ENCODE measurements around the gene AP5Z1.

GRCh38 chr7:4791101-4791737 is 15.8 kb downstream of the AP5Z1 start:
- TF ChIP-seq, protein P1, sequence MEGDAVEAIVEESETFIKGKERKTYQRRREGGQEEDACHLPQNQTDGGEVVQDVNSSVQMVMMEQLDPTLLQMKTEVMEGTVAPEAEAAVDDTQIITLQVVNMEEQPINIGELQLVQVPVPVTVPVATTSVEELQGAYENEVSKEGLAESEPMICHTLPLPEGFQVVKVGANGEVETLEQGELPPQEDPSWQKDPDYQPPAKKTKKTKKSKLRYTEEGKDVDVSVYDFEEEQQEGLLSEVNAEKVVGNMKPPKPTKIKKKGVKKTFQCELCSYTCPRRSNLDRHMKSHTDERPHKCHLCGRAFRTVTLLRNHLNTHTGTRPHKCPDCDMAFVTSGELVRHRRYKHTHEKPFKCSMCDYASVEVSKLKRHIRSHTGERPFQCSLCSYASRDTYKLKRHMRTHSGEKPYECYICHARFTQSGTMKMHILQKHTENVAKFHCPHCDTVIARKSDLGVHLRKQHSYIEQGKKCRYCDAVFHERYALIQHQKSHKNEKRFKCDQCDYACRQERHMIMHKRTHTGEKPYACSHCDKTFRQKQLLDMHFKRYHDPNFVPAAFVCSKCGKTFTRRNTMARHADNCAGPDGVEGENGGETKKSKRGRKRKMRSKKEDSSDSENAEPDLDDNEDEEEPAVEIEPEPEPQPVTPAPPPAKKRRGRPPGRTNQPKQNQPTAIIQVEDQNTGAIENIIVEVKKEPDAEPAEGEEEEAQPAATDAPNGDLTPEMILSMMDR (IDR thresholded peaks at IDR 0.05; ENCODE audit: low read depth, low read length) = no peak
- no peak for TF ChIP-seq MYC (IDR thresholded peaks at IDR 0.05; ENCODE audit: low read depth, low read length)
- no peak for TF ChIP-seq POLR2A (IDR thresholded peaks at IDR 0.05; ENCODE audit: extremely low read depth, insufficient read length)

All from NB4 (cell line).